ENCODE data around the gene RELN. TPM values are rescaled to one million over a fixed set of nuclear protein-coding genes. Genes with fewer than 3 reads are reported as not detected.

RELN gene
- total and polyA plus RNA-seq, 9 of the 15 experiments (the other 6 are each of a cell fraction or from before 2014, with no cell fraction given), result 12.9 to 43.2 (median 18.1) TPM

DNA sequence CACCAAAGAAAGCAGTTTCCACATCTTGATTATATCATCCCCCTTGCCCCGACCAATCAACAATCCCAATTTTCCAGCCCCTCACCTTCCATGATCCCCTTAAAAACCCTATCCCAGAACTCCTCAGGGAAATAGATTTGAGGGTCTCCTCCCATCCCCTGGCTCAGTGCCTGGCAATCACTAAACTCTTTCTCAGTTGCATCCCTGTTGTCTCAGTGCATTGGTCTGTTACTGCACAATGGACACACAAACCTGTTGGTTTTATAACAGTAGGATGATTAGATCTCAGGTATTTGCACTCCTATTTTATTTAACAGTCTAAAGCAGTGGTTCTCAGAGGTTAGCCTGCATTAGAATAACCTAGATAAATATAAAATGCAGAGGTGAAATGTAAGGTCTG, 45.2 kb upstream of the RELN start:
- WGBS (ENCODE audit: insufficient coverage, low coverage, missing lambda C conversion rate), result 54% methylated on average over 1 of the region's 1 CpG
- TF ChIP-seq ZBTB17 (CRISPR knock-in tag; IDR thresholded peaks at IDR 0.05), result no peak
- peak; percentile 93 for TF ChIP-seq CBX5 (IDR thresholded peaks at IDR 0.05; ENCODE audit: borderline replicate concordance, low read depth)
- no peak for TF ChIP-seq ZNF830 (CRISPR knock-in tag; IDR thresholded peaks at IDR 0.05)
- TF ChIP-seq, protein P1, sequence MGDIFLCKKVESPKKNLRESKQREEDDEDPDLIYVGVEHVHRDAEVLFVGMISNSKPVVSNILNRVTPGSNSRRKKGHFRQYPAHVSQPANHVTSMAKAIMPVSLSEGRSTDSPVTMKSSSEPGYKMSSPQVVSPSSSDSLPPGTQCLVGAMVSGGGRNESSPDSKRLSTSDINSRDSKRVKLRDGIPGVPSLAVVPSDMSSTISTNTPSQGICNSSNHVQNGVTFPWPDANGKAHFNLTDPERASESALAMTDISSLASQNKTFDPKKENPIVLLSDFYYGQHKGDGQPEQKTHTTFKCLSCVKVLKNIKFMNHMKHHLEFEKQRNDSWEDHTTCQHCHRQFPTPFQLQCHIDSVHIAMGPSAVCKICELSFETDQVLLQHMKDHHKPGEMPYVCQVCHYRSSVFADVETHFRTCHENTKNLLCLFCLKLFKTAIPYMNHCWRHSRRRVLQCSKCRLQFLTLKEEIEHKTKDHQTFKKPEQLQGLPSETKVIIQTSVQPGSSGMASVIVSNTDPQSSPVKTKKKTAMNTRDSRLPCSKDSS (IDR thresholded peaks at IDR 0.05; ENCODE audit: low read depth, partially characterized antibody), result peak; percentile 43
- 0 out of 2 replicates have a peak, but pooled peaks have one; percentile 36 for TF ChIP-seq TRIM28 (IDR thresholded peaks at IDR 0.05)
- peak; percentile 45 for TF ChIP-seq NFIC (IDR thresholded peaks at IDR 0.05)
- peak in 1 of 2 experiments; percentile 96; a peak in 2 of 3 replicates for TF ChIP-seq CBX3 (IDR thresholded peaks at IDR 0.05; ENCODE audit: borderline replicate concordance in 1 of 2, low read length in 2 of 2)
- TF ChIP-seq TRIM24 (IDR thresholded peaks at IDR 0.05), result peak in 1 of 2 experiments; percentile 40; a peak in 1 of 4 replicates
- peak; percentile 72; the same call in 1 of the 2 replicates for TF ChIP-seq CBX1 (IDR thresholded peaks at IDR 0.05; ENCODE audit: low read depth)
- no peak for ATAC-seq
- ChIA-PET POLR2A (interaction anchor here (0.9 kb wide), 1 partner anchor 115 kb away, joined by 3 read pairs; no protein-coding TSS in a partner anchor), CTCF (ENCODE audit: low intra/inter-chr PET ratio) (no interaction called here)
- Histone ChIP-seq H3K4me2 (ENCODE audit: insufficient read depth, low read length) (no peak overlapping the region), H3K4me3 (no peak overlapping the region), H3K9me3 (replicated peaks; ENCODE audit: control insufficient read depth, insufficient read depth, low read depth, low read length) (peaks cover 6% of the 10 kb centered on the region; the same call in 1 of the 2 replicates), H3K27me3 (ENCODE audit: control insufficient read depth in 2 of 2, insufficient read depth in 2 of 2, low read length in 2 of 2) (no peaks in the 10 kb centered on the region), H2AFZ (ENCODE audit: low read depth, low read length) (no peak overlapping the region), H3K9me1 (ENCODE audit: control insufficient read depth, insufficient read depth, low read length) (no peaks in the 10 kb centered on the region), H3K79me2 (ENCODE audit: control insufficient read depth, insufficient read depth, low read length) (no peaks in the 10 kb centered on the region), H3K4me1 (replicated peaks in 1 of 2; ENCODE audit: control insufficient read depth in 2 of 2, insufficient read depth in 2 of 2, low read length in 2 of 2) (peaks cover 0 to 14% of the 10 kb centered on the region in 2 experiments; a peak in 3 of 5 replicates), H3K27ac (ENCODE audit: extremely low read depth, low read depth, low read length) (no peak overlapping the region), H4K20me1 (replicated peaks; ENCODE audit: control insufficient read depth, insufficient read depth, low read length) (no peaks in the 10 kb centered on the region), H3K9ac (ENCODE audit: insufficient read depth in 1 of 2, low read depth in 2 of 2, low read length in 2 of 2) (no peak overlapping the region), H3K36me3 (ENCODE audit: control insufficient read depth, insufficient read depth, low read length) (no peaks in the 10 kb centered on the region)
- DNase-seq (ENCODE audit: extremely low read depth in 1 of 4, low spot score in 3 of 4), result no peak
- BruUV-seq (replicated peaks), result no TSS peak
- intact Hi-C loops (cut with micrococcal nuclease) (no loop called here), in situ Hi-C loops (cut with MboI) (no loop called here)
- FAIRE-seq, result no peak
